K562 (cell line): ENCODE results near the gene PPT1. TPM values are rescaled to one million over a fixed set of nuclear protein-coding genes. Genes with fewer than 3 reads are reported as not detected.

Source experiments
- ADNP ChIP-seq: fragments of 200-800 bp; sonication (Bioruptor generic); IDR thresholded peaks from 2 replicates; pipeline ENCODE4 v1.6.1; 2016; ENCODE audit warnings: missing genetic modification characterization, missing compliant biosample characterization
- ETV6 ChIP-seq, 3 experiments: fragments of 150-350 bp in 1 of 3; sonication (generic) in 1 of 3; formaldehyde crosslinking in 1 of 3; IDR thresholded peaks; 2 replicates each; pipeline versions ENCODE4 v1.6.1 to v1.8.0; 2014 to 2022; ENCODE audit warnings: borderline replicate concordance in 2 of 3, low read depth in 2 of 3, antibody characterized with exemption in 1 of 3, low read length in 1 of 3, mild to moderate bottlenecking in 1 of 3, missing genetic modification reagents in 1 of 3
- HMG20B ChIP-seq: fragments of 250-450 bp; sonication (Bioruptor Pico); IDR thresholded peaks from 2 replicates; pipeline ENCODE4 v1.5.0; 2021; ENCODE audit warnings: mild to moderate bottlenecking
- HMGXB4 ChIP-seq: sonication (generic); formaldehyde crosslinking; IDR thresholded peaks from 2 replicates; pipeline ENCODE4 v1.8.1; 2023; ENCODE audit warnings: mild to moderate bottlenecking, missing genetic modification reagents
- NR4A1 ChIP-seq, 2 experiments: fragments of 250-450 bp in 1 of 2; fragments of 450-650 bp in 1 of 2; sonication (Bioruptor Pico) in 1 of 2; IDR thresholded peaks; 2 replicates each; pipeline versions ENCODE4 v1.4.0 to v1.6.1; 2016 to 2020; ENCODE audit warnings: mild to moderate bottlenecking in 2 of 2, missing compliant biosample characterization in 1 of 2, missing genetic modification characterization in 1 of 2, moderate library complexity in 1 of 2
- PTRF ChIP-seq: fragments of 450-650 bp; IDR thresholded peaks from 2 replicates; pipeline ENCODE4 v1.6.1; 2016; ENCODE audit warnings: mild to moderate bottlenecking, missing genetic modification characterization, missing compliant biosample characterization
- TOE1 ChIP-seq, 2 experiments: fragments of 450-650 bp in 1 of 2; sonication (generic) in 1 of 2; formaldehyde crosslinking in 1 of 2; IDR thresholded peaks; 2 replicates each; pipeline versions ENCODE4 v1.7.1 to v1.8.0; 2016 to 2022; ENCODE audit warnings: borderline replicate concordance in 2 of 2, mild to moderate bottlenecking in 2 of 2, antibody characterized with exemption in 1 of 2, inconsistent platforms in 1 of 2, low read depth in 1 of 2, missing genetic modification reagents in 1 of 2, moderate library complexity in 1 of 2
- ZNF316 ChIP-seq: fragments of 450-650 bp; IDR thresholded peaks from 2 replicates; pipeline ENCODE4 v1.6.1; 2016
- polyA plus RNA-seq, 8 experiments: library from polyadenylated mRNA; depleted of rRNA in 4 of 8; stranded (reverse) in 5 of 8; unstranded in 3 of 8; fragments of >200 nt; fragmentation: Nextera tagmentation in 2 of 8; fragmentation: Illumina TruSeq in 1 of 8; extraction: Ambion mirVana in 2 of 8; extraction: Trizol in 1 of 8; gene quantifications; 2 replicates each; pipeline versions ENCODE4 v1.2.1 to v1.2.3, GENCODE V29; 2011 to 2014; ENCODE audit warnings: inconsistent platforms in 1 of 8, missing spikeins in 1 of 8
- total RNA-seq, 7 experiments: library from RNA; depleted of rRNA in 6 of 7; stranded (reverse); fragments of >200 nt in 6 of 7; fragmentation: Illumina TruSeq in 2 of 7; extraction: Trizol in 2 of 7; gene quantifications; 2 replicates each; pipeline versions ENCODE4 v1.2.1 to v1.2.3, GENCODE V29; 2011 to 2021; ENCODE audit warnings: low replicate concordance in 1 of 7
- TF ChIP-seq, protein P1 (sequence below): fragments of 200-800 bp; sonication (Bioruptor generic); IDR thresholded peaks from 2 replicates; pipeline ENCODE4 v1.6.1; 2016; ENCODE audit warnings: missing genetic modification characterization, missing compliant biosample characterization
- TF ChIP-seq, protein P2 (sequence below): fragments of 200-800 bp; sonication (Bioruptor generic); IDR thresholded peaks from 2 replicates; pipeline ENCODE4 v1.6.1; 2017; ENCODE audit warnings: missing genetic modification characterization, missing compliant biosample characterization
- TF ChIP-seq, protein P3 (sequence below): fragments of 250-450 bp; sonication (Bioruptor Pico); IDR thresholded peaks from 2 replicates; pipeline ENCODE4 v1.5.1; 2021; ENCODE audit warnings: mild to moderate bottlenecking

PPT1 gene
- total and polyA plus RNA-seq, 9 of the 15 experiments (the other 6 are each of a cell fraction or from before 2014, with no cell fraction given): 72.2 to 285 (median 143) TPM

DNA sequence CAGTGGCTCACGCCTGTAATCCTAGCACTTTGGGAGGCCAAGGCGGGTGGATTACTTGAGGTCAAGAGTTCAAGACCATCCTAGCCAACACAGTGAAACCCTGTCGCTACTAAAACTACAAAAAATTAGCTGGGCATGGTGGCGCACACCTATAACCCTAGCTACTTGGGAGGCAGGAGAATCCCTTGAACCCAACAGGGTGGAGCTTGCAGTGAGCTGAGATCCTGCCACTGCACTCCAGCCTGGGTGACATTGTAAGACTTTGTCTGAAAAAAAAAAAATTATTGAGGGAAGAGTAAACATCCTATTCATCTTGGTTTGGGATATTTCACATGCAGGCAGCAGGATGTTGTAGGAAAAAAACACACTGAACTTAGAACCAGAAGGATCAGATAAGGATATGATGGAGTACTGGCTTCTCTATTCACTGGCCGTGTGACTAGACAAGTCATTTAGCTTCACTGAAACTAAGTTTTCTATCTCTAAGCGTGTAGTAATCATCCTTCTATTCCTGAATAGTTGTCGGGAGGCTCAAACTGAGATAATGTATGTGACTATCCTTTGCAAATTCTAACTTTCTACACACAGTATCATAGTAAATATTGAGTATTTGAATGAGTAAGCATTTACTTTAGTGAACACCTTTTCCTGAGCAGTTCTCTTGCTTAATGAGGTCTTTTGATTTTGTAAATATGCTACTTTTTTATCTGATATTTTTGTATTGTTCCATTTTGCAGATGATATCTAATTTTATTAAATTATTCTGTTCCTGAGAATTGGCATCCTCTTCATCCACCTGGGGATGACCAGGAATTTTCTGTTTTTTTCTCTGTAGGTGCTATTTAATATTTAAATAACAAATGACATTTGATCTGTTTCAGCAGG is 38.4 kb downstream of the PPT1 start (continued):
- TF ChIP-seq, protein P1, sequence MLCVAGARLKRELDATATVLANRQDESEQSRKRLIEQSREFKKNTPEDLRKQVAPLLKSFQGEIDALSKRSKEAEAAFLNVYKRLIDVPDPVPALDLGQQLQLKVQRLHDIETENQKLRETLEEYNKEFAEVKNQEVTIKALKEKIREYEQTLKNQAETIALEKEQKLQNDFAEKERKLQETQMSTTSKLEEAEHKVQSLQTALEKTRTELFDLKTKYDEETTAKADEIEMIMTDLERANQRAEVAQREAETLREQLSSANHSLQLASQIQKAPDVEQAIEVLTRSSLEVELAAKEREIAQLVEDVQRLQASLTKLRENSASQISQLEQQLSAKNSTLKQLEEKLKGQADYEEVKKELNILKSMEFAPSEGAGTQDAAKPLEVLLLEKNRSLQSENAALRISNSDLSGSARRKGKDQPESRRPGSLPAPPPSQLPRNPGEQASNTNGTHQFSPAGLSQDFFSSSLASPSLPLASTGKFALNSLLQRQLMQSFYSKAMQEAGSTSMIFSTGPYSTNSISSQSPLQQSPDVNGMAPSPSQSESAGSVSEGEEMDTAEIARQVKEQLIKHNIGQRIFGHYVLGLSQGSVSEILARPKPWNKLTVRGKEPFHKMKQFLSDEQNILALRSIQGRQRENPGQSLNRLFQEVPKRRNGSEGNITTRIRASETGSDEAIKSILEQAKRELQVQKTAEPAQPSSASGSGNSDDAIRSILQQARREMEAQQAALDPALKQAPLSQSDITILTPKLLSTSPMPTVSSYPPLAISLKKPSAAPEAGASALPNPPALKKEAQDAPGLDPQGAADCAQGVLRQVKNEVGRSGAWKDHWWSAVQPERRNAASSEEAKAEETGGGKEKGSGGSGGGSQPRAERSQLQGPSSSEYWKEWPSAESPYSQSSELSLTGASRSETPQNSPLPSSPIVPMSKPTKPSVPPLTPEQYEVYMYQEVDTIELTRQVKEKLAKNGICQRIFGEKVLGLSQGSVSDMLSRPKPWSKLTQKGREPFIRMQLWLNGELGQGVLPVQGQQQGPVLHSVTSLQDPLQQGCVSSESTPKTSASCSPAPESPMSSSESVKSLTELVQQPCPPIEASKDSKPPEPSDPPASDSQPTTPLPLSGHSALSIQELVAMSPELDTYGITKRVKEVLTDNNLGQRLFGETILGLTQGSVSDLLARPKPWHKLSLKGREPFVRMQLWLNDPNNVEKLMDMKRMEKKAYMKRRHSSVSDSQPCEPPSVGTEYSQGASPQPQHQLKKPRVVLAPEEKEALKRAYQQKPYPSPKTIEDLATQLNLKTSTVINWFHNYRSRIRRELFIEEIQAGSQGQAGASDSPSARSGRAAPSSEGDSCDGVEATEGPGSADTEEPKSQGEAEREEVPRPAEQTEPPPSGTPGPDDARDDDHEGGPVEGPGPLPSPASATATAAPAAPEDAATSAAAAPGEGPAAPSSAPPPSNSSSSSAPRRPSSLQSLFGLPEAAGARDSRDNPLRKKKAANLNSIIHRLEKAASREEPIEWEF (CRISPR knock-in tag): no peak
- TF ChIP-seq NR4A1 (CRISPR knock-in tag; IDR thresholded peaks at IDR 0.05) (no peak), NR4A1 (tag; IDR thresholded peaks at IDR 0.05) (peak; percentile 66; the same call in 1 of the 2 replicates), ETV6 (IDR thresholded peaks at IDR 0.05; ENCODE audit: borderline replicate concordance in 1 of 2, low read depth in 2 of 2, low read length in 1 of 2) (peak in 1 of 2 experiments; percentile 54; a peak in 1 of 4 replicates), ETV6 (CRISPR knock-in tag; IDR thresholded peaks at IDR 0.05; ENCODE audit: borderline replicate concordance) (no peak), PTRF (tag) (peak; percentile 35), TOE1 (IDR thresholded peaks at IDR 0.05; ENCODE audit: borderline replicate concordance) (no peak), TOE1 (CRISPR knock-in tag; IDR thresholded peaks at IDR 0.05; ENCODE audit: borderline replicate concordance, low read depth) (0 out of 2 replicates have a peak, but pooled peaks have one; percentile 30), HMGXB4 (no peak), ADNP (tag) (peak; percentile 90; the same call in 1 of the 2 replicates), ZNF316 (peak; percentile 90), HMG20B (CRISPR knock-in tag) (no peak)
- TF ChIP-seq, protein P2, sequence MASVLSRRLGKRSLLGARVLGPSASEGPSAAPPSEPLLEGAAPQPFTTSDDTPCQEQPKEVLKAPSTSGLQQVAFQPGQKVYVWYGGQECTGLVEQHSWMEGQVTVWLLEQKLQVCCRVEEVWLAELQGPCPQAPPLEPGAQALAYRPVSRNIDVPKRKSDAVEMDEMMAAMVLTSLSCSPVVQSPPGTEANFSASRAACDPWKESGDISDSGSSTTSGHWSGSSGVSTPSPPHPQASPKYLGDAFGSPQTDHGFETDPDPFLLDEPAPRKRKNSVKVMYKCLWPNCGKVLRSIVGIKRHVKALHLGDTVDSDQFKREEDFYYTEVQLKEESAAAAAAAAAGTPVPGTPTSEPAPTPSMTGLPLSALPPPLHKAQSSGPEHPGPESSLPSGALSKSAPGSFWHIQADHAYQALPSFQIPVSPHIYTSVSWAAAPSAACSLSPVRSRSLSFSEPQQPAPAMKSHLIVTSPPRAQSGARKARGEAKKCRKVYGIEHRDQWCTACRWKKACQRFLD (CRISPR knock-in tag): peak; percentile 5
- TF ChIP-seq, protein P3, sequence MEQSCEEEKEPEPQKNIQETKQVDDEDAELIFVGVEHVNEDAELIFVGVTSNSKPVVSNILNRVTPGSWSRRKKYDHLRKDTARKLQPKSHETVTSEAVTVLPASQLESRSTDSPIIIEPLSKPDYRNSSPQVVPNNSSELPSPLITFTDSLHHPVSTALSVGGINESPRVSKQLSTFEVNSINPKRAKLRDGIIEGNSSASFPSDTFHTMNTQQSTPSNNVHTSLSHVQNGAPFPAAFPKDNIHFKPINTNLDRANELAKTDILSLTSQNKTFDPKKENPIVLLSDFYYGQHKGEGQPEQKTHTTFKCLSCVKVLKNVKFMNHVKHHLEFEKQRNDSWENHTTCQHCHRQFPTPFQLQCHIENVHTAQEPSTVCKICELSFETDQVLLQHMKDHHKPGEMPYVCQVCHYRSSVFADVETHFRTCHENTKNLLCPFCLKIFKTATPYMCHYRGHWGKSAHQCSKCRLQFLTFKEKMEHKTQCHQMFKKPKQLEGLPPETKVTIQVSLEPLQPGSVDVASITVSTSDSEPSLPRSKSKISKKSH (CRISPR knock-in tag): peak; percentile 24; the same call in 1 of the 2 replicates
